ACHN (cell line): ENCODE results near the gene KCNIP4.

ENCODE experiments used
- DNase-seq: peaks from one replicate; pipeline ENCODE4 v3.0.0-alpha.2; 2015
- in situ Hi-C: cut with HindIII; loops from 2 replicates; pipeline ENCODE4 v1.10.0; 2017; ENCODE audit warnings: low sequenced_read_pairs, low pct_ligation_motif_present, low pct_unique_long_range_greater_than_20kb

Gene KCNIP4

GRCh38 chr4:21554066-21554465 is 394.5 kb downstream of the KCNIP4 start:
- no peak for DNase-seq
- in situ Hi-C loops = no loop called here

GRCh38 chr4:21552455-21552854 is 396.1 kb downstream of the KCNIP4 start:
- in situ Hi-C loops = no loop called here
- DNase-seq = no peak

- DNase-seq = no peak
- in situ Hi-C loops = no loop called here
These were observed 403.6 kb downstream of the KCNIP4 start for GRCh38 chr4:21544955-21545354.

- DNase-seq = no peak
- in situ Hi-C loops = no loop called here
These were observed 404.2 kb downstream of the KCNIP4 start for GRCh38 chr4:21544415-21544814.

GRCh38 chr4:21543514-21543913 is 405.1 kb downstream of the KCNIP4 start:
- no peak for DNase-seq
- in situ Hi-C loops = no loop called here

GRCh38 chr4:21535898-21536297 is 412.7 kb downstream of the KCNIP4 start:
- no peak for DNase-seq
- in situ Hi-C loops = no loop called here

GRCh38 chr4:21531048-21531447 is 417.5 kb downstream of the KCNIP4 start:
- DNase-seq = no peak
- in situ Hi-C loops = no loop called here

- in situ Hi-C loops = no loop called here
- no peak for DNase-seq
These were observed 419.4 kb downstream of the KCNIP4 start for GRCh38 chr4:21529214-21529613.

- in situ Hi-C loops = loop anchor here (25.0 kb wide), 1 partner anchor 240 kb away; no protein-coding TSS in a partner anchor
- no peak for DNase-seq
These were observed 426.3 kb downstream of the KCNIP4 start for GRCh38 chr4:21522296-21522695.

- in situ Hi-C loops = loop anchor here (25.0 kb wide), 1 partner anchor 245 kb away; no protein-coding TSS in a partner anchor
- DNase-seq = peak; percentile 44
These were observed 431.3 kb downstream of the KCNIP4 start for GRCh38 chr4:21517126-21517859.

GRCh38 chr4:21514022-21514694 is 434.4 kb downstream of the KCNIP4 start:
- in situ Hi-C loops = loop anchor here (25.0 kb wide), 1 partner anchor 248 kb away; no protein-coding TSS in a partner anchor

GRCh38 chr4:21512353-21512752 is 436.2 kb downstream of the KCNIP4 start:
- DNase-seq = peak; percentile 58
- in situ Hi-C loops = loop anchor here (25.0 kb wide), 1 partner anchor 250 kb away; no protein-coding TSS in a partner anchor

More at GRCh38 chr4:21514022-21514694, 434.4 kb downstream of the KCNIP4 start:
- DNase-seq = no peak

GRCh38 chr4:21507439-21507838 is 441.1 kb downstream of the KCNIP4 start:
- DNase-seq = peak; percentile 11
- in situ Hi-C loops = loop anchor here (25.0 kb wide), 1 partner anchor 255 kb away; no protein-coding TSS in a partner anchor

- in situ Hi-C loops = no loop called here
- DNase-seq = no peak
These were observed 457.9 kb downstream of the KCNIP4 start for GRCh38 chr4:21490682-21491081.

- DNase-seq = peak; percentile 27
- in situ Hi-C loops = no loop called here
These were observed 471.8 kb downstream of the KCNIP4 start for GRCh38 chr4:21476757-21477156.

GRCh38 chr4:21474195-21474594 is 474.4 kb downstream of the KCNIP4 start:
- in situ Hi-C loops = no loop called here
- DNase-seq = no peak

GRCh38 chr4:21470535-21470934 is 478.0 kb downstream of the KCNIP4 start:
- in situ Hi-C loops = no loop called here
- peak; percentile 15 for DNase-seq

- peak; percentile 40 for DNase-seq
- in situ Hi-C loops = no loop called here
These were observed 478.9 kb downstream of the KCNIP4 start for GRCh38 chr4:21469438-21470300.

GRCh38 chr4:21467551-21467950 is 481.0 kb downstream of the KCNIP4 start:
- DNase-seq = no peak
- in situ Hi-C loops = no loop called here
